Measurements from ENCODE around the gene ITPR1.

DNA sequence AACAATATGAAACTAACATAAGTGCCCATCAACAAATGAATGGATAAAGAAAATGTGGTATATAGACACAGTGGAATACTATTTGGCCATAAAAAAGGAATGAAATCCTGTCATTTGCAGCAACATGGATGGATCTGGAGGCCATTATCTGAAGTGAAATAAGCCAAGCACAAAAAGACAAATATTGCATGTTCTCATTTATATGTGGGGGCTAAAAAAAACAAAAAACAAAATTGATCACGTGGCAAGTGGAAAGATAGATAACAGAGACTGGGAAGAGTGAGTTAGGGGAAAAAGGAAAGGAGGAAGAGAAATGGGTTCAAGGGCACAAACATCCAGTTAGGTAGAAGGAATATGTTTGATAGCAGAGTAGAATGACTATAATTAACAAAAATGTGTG is 330.2 kb downstream of the ITPR1 start:
- TF ChIP-seq, protein P1, sequence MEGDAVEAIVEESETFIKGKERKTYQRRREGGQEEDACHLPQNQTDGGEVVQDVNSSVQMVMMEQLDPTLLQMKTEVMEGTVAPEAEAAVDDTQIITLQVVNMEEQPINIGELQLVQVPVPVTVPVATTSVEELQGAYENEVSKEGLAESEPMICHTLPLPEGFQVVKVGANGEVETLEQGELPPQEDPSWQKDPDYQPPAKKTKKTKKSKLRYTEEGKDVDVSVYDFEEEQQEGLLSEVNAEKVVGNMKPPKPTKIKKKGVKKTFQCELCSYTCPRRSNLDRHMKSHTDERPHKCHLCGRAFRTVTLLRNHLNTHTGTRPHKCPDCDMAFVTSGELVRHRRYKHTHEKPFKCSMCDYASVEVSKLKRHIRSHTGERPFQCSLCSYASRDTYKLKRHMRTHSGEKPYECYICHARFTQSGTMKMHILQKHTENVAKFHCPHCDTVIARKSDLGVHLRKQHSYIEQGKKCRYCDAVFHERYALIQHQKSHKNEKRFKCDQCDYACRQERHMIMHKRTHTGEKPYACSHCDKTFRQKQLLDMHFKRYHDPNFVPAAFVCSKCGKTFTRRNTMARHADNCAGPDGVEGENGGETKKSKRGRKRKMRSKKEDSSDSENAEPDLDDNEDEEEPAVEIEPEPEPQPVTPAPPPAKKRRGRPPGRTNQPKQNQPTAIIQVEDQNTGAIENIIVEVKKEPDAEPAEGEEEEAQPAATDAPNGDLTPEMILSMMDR (conservative IDR thresholded peaks at IDR 0.05 in 1 of 2, IDR thresholded peaks at IDR 0.05 in 1 of 2; ENCODE audit: extremely low read depth in 1 of 2, insufficient read depth in 1 of 2, low read depth in 1 of 2, low read length in 2 of 2) = no peak
- TF ChIP-seq EZH2 (IDR thresholded peaks at IDR 0.05; ENCODE audit: borderline replicate concordance, low read length) = no peak
